ENCODE data around the gene CCDC93. TPM values are rescaled to one million over a fixed set of nuclear protein-coding genes. Genes with fewer than 3 reads are reported as not detected.

Gene CCDC93
- total RNA-seq, 6 experiments from 2014 or later, result 13.4 to 17.2 (median 14.4) TPM

- Mint-ChIP-seq H3K27ac (no peak overlapping the region), H3K27me3 (ENCODE audit: insufficient read depth) (peaks cover 28% of the 10 kb centered on the region), H3K36me3 (ENCODE audit: low read depth) (no peaks in the 10 kb centered on the region), H3K9me3 (no peaks in the 10 kb centered on the region), H3K4me1 (ENCODE audit: low read depth) (peaks cover 4% of the 10 kb centered on the region; the same call in 1 of the 2 replicates), H3K4me3 (no peak overlapping the region)
- TF ChIP-seq CTCF (IDR thresholded peaks at IDR 0.05), result no peak
- DNase-seq, result no peak
These were observed 40.5 kb upstream of the CCDC93 start for GRCh38 chr2:118054213-118055008.

GRCh38 chr2:118053681-118054080, 39.8 kb upstream of the CCDC93 start:
- Mint-ChIP-seq H3K27me3 (ENCODE audit: insufficient read depth) (peaks cover 28% of the 10 kb centered on the region), H3K9me3 (no peaks in the 10 kb centered on the region)

GRCh38 chr2:118052474-118052873, 38.6 kb upstream of the CCDC93 start:
- peaks cover 26% of the 10 kb centered on the region for H3K27me3 Mint-ChIP-seq (ENCODE audit: insufficient read depth)
- no peaks in the 10 kb centered on the region for H3K36me3 Mint-ChIP-seq (ENCODE audit: low read depth)
- no peak for TF ChIP-seq CTCF (IDR thresholded peaks at IDR 0.05)
- no peaks in the 10 kb centered on the region for H3K9me3 Mint-ChIP-seq
- H3K4me3 Mint-ChIP-seq, result no peak overlapping the region
- peaks cover 13% of the 10 kb centered on the region for H3K4me1 Mint-ChIP-seq (ENCODE audit: low read depth)
- no peak for DNase-seq
- no peak overlapping the region for H3K27ac Mint-ChIP-seq

More at GRCh38 chr2:118053681-118054080, 39.8 kb upstream of the CCDC93 start:
- no peak for DNase-seq
- Mint-ChIP-seq H3K36me3 (ENCODE audit: low read depth) (no peaks in the 10 kb centered on the region), H3K4me3 (no peak overlapping the region), H3K4me1 (ENCODE audit: low read depth) (peaks cover under 1% of the 10 kb centered on the region; the same call in 1 of the 2 replicates), H3K27ac (no peak overlapping the region)
- no peak for TF ChIP-seq CTCF (IDR thresholded peaks at IDR 0.05)

- Mint-ChIP-seq H3K36me3 (ENCODE audit: low read depth) (no peaks in the 10 kb centered on the region), H3K4me3 (no peak overlapping the region), H3K27ac (no peak overlapping the region), H3K9me3 (no peaks in the 10 kb centered on the region), H3K4me1 (ENCODE audit: low read depth) (peaks cover 19% of the 10 kb centered on the region), H3K27me3 (ENCODE audit: insufficient read depth) (peaks cover 20% of the 10 kb centered on the region)
- no peak for TF ChIP-seq CTCF (IDR thresholded peaks at IDR 0.05)
- DNase-seq, result no peak
These were observed 38.0 kb upstream of the CCDC93 start for GRCh38 chr2:118051826-118052358.

- Mint-ChIP-seq H3K27me3 (ENCODE audit: insufficient read depth) (peaks cover 19% of the 10 kb centered on the region), H3K36me3 (ENCODE audit: low read depth) (no peaks in the 10 kb centered on the region), H3K27ac (no peak overlapping the region), H3K9me3 (no peaks in the 10 kb centered on the region), H3K4me3 (no peak overlapping the region), H3K4me1 (ENCODE audit: low read depth) (peaks cover 21% of the 10 kb centered on the region)
- no peak for DNase-seq
- no peak for TF ChIP-seq CTCF (IDR thresholded peaks at IDR 0.05)
These were observed 37.1 kb upstream of the CCDC93 start for GRCh38 chr2:118050974-118051373.

All from HFFc6 (cell line).